A172 (cell line): ENCODE measurements around the gene HERC2. TPM values are rescaled to one million over a fixed set of nuclear protein-coding genes. Genes with fewer than 3 reads are reported as not detected.

ENCODE experiments used
- total RNA-seq: library from RNA; depleted of rRNA; stranded (reverse); fragments of >200 nt; shearing (Covaris generic); gene quantifications from 2 replicates; pipeline ENCODE4 v1.2.3, GENCODE V29; 2014; rRNA removed

Gene HERC2
- total RNA-seq, 1 experiment from 2014 or later = 27.9 TPM

Other genes starting within 250 kb of the HERC2 start
- gene OCA2, start 222.9 kb downstream of the HERC2 start, total RNA-seq = not detected in 2 replicates
- not detected in 2 replicates for gene GOLGA6L24, start 35.9 kb upstream of the HERC2 start, total RNA-seq
- gene GOLGA8F, start 56.5 kb upstream of the HERC2 start, total RNA-seq = not detected in 2 replicates
- gene GOLGA8G, start 210.8 kb upstream of the HERC2 start, total RNA-seq = not detected in 2 replicates
- gene GOLGA6L25, start 231.4 kb upstream of the HERC2 start, total RNA-seq = not detected in 2 replicates